ENCODE results near the gene COL4A3. TPM values are rescaled to one million over a fixed set of nuclear protein-coding genes. Genes with fewer than 3 reads are reported as not detected.

Gene COL4A3
- total RNA-seq, 1 donor, result not detected

DNA sequence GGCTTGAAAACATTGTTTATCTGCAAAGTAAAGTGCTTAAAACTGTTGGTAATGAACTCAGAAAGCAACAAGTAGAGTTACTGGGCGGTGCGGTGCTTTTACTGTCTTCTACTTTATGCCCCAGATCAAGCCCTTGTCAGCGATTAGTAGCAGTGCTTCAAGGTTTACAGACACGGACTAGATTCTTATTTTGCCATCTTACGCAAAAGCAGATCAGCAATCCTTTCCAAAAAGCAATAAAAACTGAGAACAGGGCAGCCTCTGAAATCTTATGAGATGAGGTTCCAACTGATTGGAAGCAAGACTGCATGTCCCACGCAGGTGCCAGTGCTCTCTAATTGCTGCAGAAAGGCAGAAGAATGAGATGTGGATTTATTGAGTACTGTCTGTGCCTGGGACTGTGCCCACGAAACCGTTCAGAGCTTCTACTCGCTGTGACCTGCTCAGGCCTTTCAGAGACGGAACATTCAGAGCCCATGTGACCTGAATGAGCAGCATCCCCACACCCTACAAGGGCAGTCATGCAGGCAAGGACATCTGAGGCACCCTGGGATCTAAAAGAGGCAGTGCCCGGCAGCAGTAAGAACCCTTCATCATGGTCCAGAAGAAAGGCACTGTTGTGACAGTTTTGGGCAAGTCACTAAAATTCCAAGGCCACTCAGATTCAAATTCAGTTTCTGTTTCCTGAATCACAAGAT, 15.7 kb downstream of the COL4A3 start:
- Histone ChIP-seq H4K20me1 (ENCODE audit: insufficient read depth, low read length) (no peaks in the 10 kb centered on the region), H3K36me3 (ENCODE audit: insufficient read depth, low read length) (no peaks in the 10 kb centered on the region), H3K27me3 (ENCODE audit: insufficient read depth, low read length) (no peaks in the 10 kb centered on the region), H3K4me3 (ENCODE audit: insufficient read depth, low read length) (no peak overlapping the region), H3K27ac (ENCODE audit: low read depth, low read length) (no peak overlapping the region), H2AFZ (ENCODE audit: low read length) (peak overlapping the region; percentile 71), H3K4me1 (ENCODE audit: insufficient read depth, low read length) (peaks cover 3% of the 10 kb centered on the region), H3K4me2 (ENCODE audit: insufficient read depth, low read length) (peak overlapping the region; percentile 31), H3K79me2 (ENCODE audit: insufficient read depth, low read length) (no peaks in the 10 kb centered on the region), H3K9me3 (ENCODE audit: low read depth, low read length) (no peaks in the 10 kb centered on the region)
- TF ChIP-seq, protein P1, sequence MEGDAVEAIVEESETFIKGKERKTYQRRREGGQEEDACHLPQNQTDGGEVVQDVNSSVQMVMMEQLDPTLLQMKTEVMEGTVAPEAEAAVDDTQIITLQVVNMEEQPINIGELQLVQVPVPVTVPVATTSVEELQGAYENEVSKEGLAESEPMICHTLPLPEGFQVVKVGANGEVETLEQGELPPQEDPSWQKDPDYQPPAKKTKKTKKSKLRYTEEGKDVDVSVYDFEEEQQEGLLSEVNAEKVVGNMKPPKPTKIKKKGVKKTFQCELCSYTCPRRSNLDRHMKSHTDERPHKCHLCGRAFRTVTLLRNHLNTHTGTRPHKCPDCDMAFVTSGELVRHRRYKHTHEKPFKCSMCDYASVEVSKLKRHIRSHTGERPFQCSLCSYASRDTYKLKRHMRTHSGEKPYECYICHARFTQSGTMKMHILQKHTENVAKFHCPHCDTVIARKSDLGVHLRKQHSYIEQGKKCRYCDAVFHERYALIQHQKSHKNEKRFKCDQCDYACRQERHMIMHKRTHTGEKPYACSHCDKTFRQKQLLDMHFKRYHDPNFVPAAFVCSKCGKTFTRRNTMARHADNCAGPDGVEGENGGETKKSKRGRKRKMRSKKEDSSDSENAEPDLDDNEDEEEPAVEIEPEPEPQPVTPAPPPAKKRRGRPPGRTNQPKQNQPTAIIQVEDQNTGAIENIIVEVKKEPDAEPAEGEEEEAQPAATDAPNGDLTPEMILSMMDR (IDR thresholded peaks at IDR 0.05; ENCODE audit: extremely low read depth, low read depth, low read length), result no peak
- no peak for DNase-seq (ENCODE audit: insufficient read length, low spot score, missing footprints)

DNA sequence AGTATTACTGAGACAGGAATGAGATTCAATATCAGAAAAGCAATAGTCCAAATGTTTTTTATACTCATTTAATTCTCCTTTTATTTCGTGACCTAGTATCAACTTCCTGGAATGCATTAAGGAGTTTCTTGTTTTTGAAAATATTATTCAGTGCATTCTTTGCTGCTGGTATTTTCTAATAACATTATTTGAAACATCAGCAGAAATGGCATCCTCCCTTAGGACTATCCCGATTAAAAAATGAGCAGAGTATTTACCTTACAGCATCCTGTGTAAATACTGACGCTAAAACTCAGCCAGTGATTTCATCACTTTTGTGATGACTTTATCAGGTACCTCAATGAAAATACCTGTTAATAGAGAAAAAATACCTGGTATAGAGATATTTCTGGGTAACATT, 16.3 kb downstream of the COL4A3 start:
- Histone ChIP-seq H3K36me3 (ENCODE audit: insufficient read depth, low read length) (no peaks in the 10 kb centered on the region), H3K9me3 (ENCODE audit: low read depth, low read length) (no peaks in the 10 kb centered on the region), H3K4me3 (ENCODE audit: insufficient read depth, low read length) (no peak overlapping the region), H3K4me2 (ENCODE audit: insufficient read depth, low read length) (peak overlapping the region; percentile 31), H2AFZ (ENCODE audit: low read length) (peak overlapping the region; percentile 71), H3K27ac (ENCODE audit: low read depth, low read length) (no peak overlapping the region), H3K4me1 (ENCODE audit: insufficient read depth, low read length) (peaks cover 3% of the 10 kb centered on the region), H4K20me1 (ENCODE audit: insufficient read depth, low read length) (no peaks in the 10 kb centered on the region), H3K79me2 (ENCODE audit: insufficient read depth, low read length) (no peaks in the 10 kb centered on the region), H3K27me3 (ENCODE audit: insufficient read depth, low read length) (no peaks in the 10 kb centered on the region)
- no peak for DNase-seq (ENCODE audit: insufficient read length, low spot score, missing footprints)
- TF ChIP-seq, protein P1 (IDR thresholded peaks at IDR 0.05; ENCODE audit: extremely low read depth, low read depth, low read length), result no peak

DNA sequence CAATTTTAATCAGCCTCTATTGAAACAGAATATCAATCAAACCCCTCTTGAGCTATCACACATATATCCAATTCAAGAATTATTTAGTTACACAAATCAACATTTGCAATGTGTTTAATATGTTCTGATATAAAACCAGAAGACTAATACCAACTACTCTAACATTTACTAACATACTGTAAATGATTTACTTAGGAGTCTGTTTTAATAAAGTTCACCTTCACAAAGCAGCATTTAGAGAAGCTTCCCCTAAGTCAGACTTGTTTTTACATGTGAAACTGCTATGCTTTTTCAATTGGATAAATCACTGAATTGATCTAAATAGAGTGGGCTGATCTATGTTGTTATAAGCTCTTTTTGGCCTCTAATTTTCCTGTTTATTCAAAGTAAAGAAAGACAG, 18.3 kb downstream of the COL4A3 start:
- Histone ChIP-seq H3K4me1 (ENCODE audit: insufficient read depth, low read length) (peaks cover 5% of the 10 kb centered on the region), H3K27me3 (ENCODE audit: insufficient read depth, low read length) (no peaks in the 10 kb centered on the region), H3K4me2 (ENCODE audit: insufficient read depth, low read length) (no peak overlapping the region), H3K9me3 (ENCODE audit: low read depth, low read length) (no peaks in the 10 kb centered on the region), H3K27ac (ENCODE audit: low read depth, low read length) (no peak overlapping the region), H2AFZ (ENCODE audit: low read length) (no peak overlapping the region), H4K20me1 (ENCODE audit: insufficient read depth, low read length) (no peaks in the 10 kb centered on the region), H3K79me2 (ENCODE audit: insufficient read depth, low read length) (no peaks in the 10 kb centered on the region), H3K4me3 (ENCODE audit: insufficient read depth, low read length) (no peak overlapping the region), H3K36me3 (ENCODE audit: insufficient read depth, low read length) (no peaks in the 10 kb centered on the region)
- TF ChIP-seq, protein P1 (IDR thresholded peaks at IDR 0.05; ENCODE audit: extremely low read depth, low read depth, low read length), result no peak
- DNase-seq (ENCODE audit: insufficient read length, low spot score, missing footprints), result no peak

DNA sequence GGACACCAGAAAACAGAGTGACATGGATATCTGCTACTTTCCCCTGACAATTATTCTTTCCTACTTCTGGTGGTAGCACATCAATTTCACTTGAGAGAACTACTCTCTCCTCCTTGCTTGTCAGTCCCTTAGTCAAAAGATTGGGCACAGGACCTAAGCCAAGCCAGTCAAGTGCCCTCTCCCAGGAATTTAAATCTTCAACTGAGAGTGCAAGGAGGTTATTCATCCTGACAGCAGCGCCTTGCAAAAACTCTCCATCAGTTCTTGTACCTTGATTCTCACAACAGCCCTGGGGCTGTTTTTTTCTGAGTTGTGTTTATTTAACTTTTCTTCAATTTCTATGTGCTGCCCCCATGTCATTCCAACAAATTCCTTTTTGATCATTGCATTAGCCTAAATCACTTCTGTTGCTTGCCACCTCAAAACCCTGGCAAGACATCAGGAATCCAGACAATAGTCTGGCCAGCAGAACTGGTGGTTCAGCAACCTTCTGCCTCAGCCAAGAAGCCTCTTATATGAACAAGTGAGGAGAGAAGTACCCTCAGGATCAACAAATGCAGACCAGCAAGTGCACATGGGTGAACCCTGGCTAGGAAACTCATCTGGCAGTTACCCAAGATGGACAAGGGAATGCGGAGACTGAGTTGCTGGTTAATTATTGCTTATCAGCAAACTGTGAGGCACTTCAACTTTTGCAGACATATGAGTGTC, 19.4 kb downstream of the COL4A3 start:
- H3K4me2 ChIP-seq (ENCODE audit: insufficient read depth, low read length), result no peak overlapping the region
- H3K27me3 ChIP-seq (ENCODE audit: insufficient read depth, low read length), result no peaks in the 10 kb centered on the region
- H3K9me3 ChIP-seq (ENCODE audit: low read depth, low read length), result no peaks in the 10 kb centered on the region
- TF ChIP-seq, protein P1 (IDR thresholded peaks at IDR 0.05; ENCODE audit: extremely low read depth, low read depth, low read length), result no peak
- H3K79me2 ChIP-seq (ENCODE audit: insufficient read depth, low read length), result no peaks in the 10 kb centered on the region
- peaks cover 12% of the 10 kb centered on the region for H3K4me1 ChIP-seq (ENCODE audit: insufficient read depth, low read length)
- no peaks in the 10 kb centered on the region for H4K20me1 ChIP-seq (ENCODE audit: insufficient read depth, low read length)
- H3K4me3 ChIP-seq (ENCODE audit: insufficient read depth, low read length), result no peak overlapping the region
- H3K27ac ChIP-seq (ENCODE audit: low read depth, low read length), result no peak overlapping the region
- no peaks in the 10 kb centered on the region for H3K36me3 ChIP-seq (ENCODE audit: insufficient read depth, low read length)
- H2AFZ ChIP-seq (ENCODE audit: low read length), result no peak overlapping the region
- DNase-seq (ENCODE audit: insufficient read length, low spot score, missing footprints), result no peak

Measured in osteoblast (primary cell).